AML-193 (cell line): ENCODE results near the gene ALDH3A2.
"Not testable (repeated sequence)": the region's sequence is repeated elsewhere in the genome, so short reads cannot be mapped to it uniquely, and the experiment has no call there.

Experiments
- DNase-seq, 2 experiments: peaks; one replicate each; lab custom pipeline; 2025; lab: John Stamatoyannopoulos, UW

The ALDH3A2 gene

DNA sequence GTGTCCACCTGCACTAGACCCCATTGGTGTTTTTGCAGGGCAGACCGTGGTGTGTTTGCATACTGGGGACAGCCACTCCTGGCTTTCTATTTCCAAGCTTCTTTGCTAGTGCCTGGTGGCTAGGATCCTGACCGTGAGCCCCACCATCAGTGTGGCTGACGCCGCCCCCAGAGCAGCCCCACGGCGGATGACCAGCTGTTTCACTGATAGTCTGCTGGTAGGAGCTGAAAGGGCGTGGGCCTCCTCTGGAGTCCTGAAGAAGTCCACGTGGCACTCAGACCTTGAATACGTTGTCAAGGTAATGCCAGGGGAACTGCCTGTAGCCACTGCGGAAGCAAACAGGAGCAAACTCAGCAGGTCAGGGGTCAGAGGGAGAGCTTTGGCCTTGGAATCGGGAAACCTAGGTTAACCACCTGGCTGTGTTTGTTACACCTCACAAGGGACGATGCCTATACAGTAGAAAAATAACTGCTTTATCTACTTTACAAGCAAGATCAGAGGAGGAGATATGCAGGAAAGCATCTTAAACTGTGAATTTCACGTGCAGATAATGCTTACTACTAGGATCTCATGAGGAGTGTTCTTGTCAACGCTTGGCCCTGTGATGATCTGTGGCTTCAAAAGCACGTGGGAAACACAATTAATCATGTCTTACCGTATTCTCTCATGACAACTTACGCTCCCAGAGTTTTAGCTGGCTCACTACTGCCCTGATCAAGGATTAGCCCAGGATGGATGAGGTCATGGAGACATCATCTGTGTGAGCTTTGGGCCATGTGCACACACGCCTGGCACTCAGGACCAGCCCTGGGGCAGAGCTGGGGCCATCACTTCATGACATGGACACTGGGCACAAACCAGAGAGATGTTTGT is 30.3 kb downstream of the ALDH3A2 start:
- no peak for DNase-seq

DNA sequence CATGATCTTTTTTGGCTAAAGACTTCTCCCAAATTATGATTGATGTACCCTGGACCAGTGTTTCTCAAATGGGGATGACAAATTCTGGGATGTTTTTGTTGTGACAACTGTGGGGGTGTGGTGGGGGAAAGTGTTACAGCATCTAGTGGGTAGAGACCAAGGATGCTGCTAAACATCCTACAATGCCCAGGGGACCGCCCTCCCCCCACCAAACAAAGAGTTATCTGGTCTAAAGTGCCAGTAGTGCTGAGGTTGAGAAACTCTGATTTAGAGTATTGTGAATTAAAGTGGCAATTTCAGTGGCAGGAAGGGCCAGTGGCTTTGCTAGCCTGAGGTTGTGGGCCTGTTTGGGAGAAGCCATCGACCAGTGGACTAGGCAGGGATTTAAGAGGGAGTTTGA is 34.6 kb downstream of the ALDH3A2 start:
- no peak for DNase-seq

DNA sequence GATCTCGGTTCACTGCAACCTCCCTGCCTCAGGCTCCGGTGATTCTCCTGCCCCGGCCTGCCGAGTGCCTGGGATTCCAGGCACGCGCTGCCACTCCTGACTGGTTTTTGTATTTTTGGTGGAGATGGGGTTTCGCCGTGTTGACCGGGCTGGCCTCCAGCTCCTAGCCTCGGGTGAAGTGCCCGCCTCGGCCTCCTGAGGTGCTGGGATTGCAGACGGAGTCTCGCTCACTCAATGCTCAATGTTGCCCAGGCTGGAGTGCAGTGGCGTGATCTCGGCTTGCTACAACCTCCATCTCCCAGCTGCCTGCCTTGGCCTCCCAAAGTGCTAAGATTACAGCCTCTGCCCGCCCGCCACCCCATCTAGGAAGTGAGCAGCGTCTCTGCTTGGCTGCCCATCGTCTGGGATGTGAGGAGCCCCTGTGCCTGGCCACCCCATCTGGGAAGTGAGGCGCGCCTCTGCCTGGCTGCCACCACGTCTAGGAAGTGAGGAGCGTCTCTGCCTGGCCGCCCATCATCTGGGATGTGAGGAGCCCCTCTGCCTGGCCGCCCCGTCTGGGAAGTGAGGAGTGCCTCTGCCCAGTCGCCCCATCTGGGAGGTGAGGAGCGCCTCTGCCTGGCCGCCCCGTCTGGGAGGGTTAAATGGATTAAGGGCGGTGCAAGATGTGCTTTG is 36.5 kb downstream of the ALDH3A2 start:
- not testable (repeated sequence) for DNase-seq

DNA sequence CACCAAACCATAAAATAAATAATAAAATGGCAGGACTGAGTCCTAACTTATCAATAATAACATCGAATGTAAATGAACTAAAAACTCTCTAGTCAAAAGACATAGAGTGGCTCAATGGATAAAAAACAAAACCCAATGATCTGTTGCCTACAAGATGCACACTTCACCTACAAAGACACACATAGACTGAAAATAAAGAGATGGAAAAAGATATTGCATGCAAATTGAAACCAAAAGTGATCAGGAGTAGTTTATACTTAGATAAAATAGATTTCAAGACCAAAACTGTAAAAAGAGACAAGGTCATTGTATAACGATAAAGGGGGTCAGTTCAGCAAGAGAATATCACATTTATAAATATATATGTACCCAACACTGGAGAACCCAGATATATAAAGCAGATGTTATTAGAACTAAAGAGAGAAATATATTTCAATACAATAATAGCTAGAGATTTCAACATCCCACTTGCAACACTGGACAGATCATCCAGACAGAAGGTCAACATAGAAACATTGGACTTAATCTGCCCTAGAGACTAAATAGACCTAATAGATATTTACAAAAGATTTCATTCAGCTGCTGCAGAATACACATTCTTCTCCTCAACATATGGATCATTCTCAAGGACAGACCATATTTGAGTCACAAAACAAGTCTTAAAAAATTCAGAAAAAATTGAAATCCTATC is 38.0 kb downstream of the ALDH3A2 start:
- no peak for DNase-seq

DNA sequence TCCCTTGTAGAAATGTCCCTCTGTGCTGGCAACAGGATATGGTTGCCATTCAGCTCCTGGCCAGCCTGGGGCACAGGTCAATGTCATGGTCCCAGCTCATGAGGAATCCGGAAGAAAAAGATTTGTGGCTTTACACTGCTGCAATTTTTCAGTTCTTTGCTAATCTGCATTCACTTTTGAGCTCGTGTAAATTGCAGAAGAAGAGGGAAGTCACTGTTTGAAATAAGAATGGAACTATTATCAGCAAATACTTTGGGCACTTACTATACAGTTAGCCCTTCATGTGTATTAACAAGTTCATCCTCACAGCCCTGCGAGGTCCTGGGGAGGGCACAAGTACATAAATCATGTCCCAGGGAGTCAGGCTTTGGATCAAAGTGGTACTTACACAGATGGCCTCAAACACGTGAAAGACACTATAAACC is 53.7 kb downstream of the ALDH3A2 start:
- no peak for DNase-seq

DNA sequence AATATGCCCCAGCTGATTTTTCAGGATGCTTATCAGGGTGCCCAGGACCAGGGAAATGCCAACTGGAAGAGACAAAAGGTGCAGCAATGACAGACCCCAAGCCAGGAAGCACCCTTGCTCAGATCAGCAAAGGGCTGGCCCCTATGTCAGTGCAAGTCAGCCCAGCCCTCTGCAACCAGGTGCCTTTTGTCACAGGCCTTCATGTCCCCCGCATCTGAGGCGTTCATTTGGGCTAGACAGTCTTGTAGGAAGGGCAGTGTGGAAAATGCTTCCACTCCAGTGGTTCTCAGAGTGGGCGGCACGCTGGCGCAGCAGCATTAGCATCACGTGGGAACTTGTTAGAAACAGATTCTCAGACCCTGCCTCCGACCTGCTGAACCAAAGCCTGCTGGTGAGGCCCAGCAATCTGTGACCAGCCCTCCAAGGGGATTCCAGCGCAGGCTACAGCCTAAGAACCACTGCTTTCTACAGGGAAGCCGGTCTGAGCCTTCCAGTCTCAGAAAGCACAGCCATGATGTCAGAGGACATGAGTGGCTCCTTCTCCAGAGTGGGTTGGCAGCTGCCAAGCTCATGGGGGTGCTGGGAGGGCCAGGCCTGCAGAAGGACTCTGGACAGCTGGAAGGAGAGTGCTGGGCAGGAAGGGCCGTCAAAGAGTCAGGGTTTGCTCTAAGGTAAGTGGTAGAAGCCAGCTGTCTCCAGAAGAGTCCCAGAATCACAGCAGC is 54.7 kb downstream of the ALDH3A2 start:
- no peak for DNase-seq

DNA sequence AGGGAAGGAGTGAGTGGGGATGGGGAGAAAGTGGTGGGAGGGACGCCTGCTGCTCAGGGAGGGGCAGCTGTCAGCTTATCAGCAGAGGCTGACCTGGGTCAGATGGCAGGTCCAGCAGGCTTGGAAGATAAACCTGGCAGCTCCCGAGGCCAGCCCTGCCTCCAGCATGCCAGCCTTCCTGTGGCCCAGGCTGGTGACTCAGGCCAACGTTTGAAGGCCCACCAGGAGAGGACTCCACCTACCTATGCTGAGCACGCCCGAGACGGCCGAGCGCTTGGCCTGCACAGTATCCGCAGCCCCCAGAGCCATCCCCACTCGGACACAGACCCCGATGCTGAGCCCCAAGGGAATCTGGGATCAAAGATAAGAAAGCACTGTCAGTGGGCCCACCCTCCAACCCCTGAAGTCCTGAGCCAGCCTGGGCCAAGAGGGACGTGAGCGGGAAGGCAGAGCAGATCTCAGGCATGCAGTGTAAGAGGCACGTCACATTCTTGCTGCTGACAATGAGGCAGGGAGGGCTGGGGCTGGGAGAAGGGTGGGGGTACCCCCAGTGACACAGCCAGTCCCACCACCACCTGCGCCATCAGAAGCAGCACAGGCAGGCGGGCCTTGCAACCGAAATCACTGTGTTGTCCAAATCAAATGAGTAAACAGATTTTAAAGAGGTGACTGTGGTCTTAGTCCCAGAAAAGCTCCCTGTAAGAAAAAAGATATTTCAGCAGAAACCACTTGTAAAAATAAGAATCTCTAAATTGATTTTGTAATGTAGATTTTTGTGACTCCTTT is 55.5 kb downstream of the ALDH3A2 start:
- no peak for DNase-seq

DNA sequence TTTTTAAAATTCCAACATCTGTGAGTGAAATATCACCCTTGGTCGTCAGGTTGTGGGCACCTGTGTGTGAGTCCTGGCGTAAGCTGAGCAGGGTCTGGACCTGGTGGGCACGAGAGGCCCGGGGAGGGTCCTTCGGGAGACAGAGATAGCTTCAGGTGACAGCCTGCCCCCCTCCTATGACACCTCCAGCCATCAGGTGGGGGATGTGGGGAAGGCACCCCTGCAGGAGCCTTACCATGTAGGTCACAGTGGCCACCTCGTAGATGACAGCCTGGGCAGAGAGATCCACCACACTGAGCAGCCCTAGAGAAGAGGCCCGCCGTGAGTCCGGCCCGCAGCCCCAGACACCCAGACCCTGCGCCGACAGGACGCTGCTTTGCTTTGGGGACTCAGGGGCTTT is 56.6 kb downstream of the ALDH3A2 start:
- DNase-seq = no peak

DNA sequence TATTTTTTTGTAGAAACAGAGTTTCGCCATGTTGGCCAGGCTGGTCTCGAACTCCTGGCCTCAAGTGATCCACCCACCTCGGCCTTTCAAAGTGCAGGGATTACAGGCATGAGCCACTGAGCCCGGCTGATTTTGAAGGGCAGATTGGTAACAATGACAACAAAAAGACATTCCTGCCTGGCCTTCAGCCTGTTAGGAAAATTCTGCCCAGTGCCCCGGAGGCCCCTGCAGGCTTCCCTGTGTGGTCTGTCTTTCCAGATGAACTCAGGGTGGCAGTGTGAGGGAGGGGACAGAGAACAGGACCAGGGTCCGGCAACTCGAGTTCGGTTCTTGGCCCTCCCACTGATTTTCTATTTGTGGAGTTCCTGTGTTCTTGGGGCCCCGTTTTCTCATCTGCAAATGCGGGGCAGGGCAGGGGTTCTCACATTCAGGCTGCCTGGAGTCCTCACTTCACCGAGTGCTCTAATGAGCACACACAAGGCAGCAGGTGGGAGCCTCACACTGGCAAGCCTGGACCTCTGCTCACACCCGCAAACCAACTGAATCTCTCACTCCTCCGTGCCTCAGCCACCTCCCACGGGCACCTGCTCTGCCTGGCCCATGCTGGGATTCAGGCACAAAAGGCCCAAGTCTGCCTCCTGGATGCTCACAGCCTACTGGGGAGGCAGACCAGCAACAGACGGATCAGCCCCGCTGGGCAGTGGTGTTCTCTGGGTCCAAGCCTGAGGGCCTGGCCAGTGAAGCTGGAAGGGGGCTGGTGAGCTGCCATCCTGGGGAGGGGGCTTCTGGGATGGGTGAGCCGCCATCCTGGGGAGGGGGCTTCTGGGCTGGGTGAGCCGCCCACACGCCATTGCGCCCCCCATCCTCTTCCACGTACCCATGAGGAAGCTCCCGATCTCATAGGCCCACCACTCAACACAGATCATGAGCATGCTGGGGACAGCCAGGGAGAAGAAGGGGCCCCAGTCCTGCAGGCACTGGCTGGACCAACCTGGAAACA is 57.5 kb downstream of the ALDH3A2 start:
- no peak for DNase-seq

DNA sequence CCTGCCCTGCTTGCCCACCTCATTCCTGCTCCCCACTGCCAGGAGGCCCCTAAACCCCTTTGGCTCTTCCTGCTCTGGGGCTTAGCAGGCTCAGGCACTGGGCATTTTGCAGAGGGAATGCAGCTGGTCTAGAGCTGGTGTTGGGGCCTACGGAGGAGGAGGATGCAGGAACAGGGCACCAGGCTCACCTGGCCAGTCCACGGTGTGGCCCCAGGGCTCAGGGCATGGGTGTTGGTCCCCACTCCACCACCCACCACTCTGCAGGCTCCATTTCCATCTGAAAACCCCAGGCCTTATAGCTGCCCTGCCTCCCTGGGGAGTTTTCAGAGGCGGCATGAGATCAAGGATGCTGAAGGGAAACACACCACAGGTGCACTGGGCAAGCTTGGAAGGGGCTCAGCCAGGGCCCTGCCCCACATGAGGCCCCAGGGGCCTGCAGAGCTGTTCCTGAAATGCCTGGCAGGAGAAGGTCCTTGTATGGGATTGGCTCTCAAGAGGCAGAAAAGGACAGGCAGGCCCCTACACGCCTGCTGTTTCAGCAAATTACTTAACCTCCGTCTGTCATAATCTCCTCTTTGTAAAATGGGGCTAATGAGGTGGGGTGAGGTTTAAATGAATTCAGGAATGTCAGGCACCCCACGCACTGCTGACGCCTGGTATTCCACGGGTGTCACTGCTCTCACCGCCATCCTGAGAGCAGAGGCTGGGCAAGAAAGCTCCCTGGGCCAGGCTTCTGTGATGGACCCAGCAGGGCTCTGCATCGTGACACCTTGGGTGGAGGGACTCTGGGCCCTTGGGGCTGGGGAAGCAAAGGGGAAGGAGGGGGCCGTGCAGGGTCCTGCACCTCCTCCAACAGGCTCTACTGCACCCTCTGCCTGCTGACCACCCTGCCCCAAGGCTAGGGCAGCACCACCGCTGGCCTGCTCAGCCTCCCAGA is 58.5 kb downstream of the ALDH3A2 start:
- DNase-seq = no peak

DNA sequence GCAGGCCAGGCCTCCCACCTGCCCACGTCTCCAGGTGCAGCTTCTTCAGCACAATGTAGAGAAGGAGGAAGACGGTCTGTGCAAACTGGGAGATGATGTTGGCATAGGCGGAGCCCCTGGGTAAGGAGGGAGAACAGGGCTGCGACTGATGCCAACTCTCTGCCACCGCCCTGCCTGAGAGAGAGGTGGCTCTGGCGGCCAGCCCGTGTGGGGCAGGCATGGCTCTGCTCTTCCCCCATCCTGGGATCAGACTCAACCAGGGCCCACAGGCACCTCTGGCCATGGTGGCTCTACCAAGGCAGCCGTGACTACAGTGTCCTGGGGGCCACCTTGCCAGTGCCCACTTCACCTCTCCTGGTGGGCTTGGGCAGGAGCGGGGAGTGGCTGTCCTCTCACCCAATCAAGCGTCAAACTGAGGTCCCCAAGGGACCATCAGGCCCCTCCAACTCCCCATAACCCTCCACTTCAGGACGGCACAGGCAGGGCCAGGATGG is 59.2 kb downstream of the ALDH3A2 start:
- no peak for DNase-seq

DNA sequence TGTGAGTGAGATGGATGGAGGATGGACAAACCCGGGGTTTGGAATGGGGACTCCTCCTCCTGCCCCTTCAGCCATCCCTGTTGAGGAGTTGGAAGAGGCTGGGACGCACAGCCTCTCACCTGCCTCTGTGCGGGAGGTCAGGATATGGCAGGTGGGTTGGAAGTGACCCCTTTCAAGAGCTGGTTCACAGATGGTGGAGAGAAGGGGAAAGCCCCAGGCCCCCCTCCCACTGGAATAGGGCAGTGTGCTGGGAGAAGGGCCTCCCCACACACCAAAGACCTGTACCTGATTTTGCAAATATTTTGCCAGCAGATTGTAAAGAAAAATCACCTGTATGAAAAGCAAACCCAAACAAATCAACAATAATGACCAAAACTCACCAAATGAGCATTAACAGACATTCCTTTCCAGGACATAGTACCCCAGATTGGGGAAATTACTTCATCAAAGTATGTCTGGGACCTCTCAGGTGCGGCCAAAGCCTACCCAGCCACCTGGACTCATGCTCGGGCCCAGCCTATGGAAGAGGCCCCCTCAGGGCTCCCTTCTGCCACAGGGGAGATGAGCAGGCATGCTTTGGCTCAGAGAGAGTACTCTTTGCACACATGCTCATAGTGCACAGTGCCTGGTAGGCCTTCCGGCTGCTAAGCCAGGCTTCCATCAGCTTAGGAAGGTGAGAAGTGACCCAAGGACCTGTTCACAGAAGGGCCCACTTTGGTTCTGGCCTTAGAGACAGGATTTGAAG is 60.1 kb downstream of the ALDH3A2 start:
- DNase-seq = no peak

DNA sequence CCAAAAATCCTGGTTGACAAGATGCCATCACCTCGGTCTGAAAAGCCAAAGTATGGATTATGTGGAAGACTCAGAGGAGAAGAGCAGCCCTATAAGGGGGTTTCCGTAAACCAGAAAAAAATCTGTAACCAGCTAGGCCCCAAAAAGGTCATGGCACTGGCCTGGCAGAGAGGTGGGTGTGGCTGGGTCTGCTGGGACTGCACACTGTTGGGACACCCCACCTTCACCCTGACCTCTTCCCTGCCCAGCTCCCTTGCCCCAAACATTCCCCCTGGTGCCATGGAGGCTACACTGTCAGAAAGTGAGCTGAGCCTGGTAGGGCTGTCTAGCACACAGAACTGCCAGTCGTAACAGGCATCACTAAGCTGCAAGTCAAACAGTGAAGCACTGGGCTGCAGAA is 61.3 kb downstream of the ALDH3A2 start:
- no peak for DNase-seq

DNA sequence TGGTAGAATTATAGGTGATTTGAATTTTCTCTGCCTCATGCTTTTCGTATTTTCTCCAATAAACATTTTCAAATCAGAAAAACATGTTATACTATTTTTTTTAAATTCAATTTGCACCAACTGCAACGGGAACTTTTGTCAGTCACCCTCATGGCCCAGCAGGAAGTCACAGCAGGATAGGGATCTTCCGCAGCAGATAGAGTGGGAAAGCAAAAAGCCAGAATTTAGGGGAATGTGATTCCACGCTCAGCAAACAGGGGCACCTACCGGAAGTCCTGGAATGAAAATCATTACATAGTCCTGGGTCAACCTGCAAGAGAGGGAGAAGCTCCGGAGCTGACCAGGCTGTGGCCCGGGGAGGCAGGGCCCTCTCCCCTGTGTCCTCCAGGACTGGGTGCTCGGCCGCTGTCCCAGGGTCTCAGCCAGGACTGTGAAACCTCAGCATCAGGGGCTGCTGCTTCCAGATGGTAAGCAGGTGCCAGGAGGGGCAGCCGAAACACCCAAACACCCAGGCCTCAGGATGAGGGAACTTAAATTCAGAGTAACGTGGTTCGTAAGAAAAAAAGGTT is 64.0 kb downstream of the ALDH3A2 start:
- no peak for DNase-seq

DNA sequence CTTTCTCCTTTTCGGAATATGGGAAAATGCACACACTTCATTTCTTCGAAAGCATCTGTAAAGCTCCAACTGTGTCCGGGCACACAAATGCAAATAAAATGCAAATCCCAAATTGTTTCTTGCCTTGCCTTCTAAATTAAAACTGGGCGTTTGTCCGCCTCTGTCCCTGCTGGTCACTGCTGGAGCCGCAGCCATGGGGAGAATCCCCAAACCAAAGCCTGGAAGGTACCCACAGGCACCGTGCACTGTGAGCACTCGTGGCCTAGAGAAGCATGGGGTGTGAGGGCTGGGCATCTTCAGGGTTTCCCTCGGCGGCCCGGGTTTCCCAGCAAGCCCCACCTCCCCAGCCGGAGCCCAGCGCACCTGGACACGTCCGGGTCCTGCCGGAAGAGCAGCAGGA is 64.9 kb downstream of the ALDH3A2 start:
- no peak for DNase-seq

DNA sequence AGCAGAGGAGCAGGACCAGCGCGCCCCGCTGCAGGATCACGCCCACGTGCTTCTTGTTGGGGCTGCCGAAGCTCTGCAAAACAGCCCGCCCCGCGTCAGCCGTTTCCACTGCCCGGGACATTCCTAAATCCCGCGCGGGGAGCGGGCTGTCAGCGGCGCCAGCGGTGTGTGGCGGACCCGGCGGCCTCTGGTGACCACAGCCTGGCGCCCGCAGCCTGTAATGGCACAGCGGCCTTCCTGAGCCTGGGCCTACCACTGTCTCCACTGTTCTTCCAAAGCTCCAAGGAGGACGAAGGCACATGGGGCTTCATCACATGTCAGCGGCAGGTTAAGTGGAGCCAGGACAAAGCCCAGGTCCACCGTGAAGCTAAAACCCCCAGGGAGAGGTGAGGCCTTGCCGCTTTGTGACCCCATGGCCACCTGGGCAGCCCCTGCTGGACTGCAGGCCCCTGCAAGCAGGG is 65.4 kb downstream of the ALDH3A2 start:
- DNase-seq = no peak

DNA sequence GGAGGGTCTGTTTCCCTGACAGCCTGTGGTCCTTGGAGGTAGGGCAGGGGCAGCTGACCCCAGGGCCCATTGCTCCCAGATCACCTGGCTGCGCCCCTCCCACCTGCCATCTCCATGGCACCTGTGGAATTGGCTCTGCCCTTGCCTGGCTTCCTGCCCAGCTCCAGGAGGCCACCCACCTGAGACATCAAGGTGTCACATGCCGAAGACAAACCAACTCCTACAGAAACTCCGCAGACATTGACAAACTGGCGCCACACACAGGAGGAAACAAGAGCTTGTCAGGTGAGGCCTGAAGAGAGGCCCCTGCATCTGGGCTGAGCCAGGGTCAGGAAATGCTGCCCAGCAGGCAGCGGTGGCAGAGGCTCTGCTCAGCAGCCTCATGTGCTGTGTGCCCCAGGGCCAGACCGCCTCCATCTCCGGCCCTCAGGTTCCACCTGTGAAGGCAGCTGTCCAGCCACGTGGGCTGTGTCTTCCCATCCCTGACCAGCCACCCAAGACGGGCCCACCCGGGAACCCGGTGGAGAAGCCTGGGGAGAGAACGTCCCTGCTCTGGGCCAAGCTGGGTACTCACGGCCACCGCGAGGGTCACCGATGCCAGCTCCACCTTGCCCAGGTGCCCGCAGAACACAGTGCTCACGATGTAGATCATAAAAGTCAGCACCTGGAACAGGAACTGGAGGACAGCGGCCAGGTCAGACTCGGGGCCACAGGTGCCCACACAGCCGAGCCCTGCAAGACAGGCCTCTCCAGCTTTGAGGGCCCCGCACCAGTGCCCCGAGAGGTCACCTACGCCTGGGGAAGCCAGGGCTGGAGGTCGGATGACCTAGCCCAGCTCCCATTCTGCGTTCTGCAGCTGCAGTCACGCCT is 66.2 kb downstream of the ALDH3A2 start:
- no peak for DNase-seq
